NCI-H2196 (cell line): ENCODE measurements around the gene FCRLA.
"Not testable (repeated sequence)": the region's sequence is repeated elsewhere in the genome, so short reads cannot be mapped to it uniquely, and the experiment has no call there.

Source experiments
- DNase-seq: peaks from one replicate; lab custom pipeline; 2025; ENCODE audit not compliant: unreplicated experiment; lab: John Stamatoyannopoulos, UW

The FCRLA gene

GRCh38 chr1:161702250-161702649 is 4.8 kb upstream of the FCRLA start:
- no peak for DNase-seq

DNA sequence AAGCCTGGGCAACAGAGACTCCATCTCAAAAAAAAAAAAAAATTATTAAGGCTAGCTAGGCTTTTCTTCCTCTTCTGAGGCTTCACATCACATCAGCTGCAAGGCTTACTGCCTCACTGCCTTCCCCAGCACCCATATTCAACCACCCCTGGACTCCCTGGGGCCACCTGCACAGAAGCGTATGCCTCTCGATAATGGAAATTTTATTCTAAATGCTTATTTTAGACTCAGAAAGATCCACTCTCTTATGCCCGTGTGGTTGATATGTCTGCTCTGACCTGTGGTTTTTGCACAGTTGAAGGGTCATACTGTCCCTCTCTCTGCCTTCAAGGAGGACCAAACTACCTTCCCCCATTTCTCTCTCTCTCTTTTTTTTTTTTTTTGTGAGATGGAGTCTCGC is 1.5 kb upstream of the FCRLA start:
- DNase-seq = no peak

DNA sequence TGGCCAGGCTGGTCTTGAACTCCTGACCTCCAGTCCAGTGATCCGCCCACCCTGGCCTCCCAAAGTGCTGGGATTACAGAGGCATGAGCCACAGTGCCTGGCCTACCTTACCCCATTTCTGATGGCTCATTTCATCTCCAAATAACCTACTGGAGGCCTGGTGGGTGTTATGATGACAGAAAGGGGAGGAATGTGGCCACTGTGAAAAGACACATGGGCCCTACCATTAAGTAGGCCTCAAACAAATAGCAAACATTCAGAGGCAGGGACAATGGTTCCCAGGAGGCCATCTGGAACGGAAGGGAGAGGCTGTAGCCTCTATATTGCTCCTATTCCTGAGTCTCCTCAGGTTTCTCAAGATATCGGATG is 932 bp upstream of the FCRLA start:
- no peak for DNase-seq

DNA sequence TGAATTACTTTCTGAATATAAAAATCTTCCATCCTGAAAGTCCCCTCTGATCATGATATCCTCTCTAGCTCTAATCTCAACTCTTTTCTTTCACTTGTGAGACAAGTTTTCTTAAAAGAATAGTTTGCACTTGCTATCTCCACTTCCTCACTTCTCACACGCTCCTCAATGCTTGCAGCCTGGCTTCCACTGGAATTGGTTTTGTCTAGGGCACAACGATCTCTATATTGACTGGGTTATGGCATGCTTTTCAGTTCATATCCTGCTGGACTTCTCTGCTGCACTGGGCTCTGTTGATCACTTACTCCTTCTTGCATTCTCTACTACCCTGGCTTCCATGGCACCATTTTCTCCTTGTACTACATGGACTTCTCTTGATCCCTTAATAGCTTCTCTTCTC is 474 bp downstream of the FCRLA start:
- no peak for DNase-seq

GRCh38 chr1:161709373-161709772 is 2.3 kb downstream of the FCRLA start:
- no peak for DNase-seq

- no peak for DNase-seq
Observed at GRCh38 chr1:161710560-161710959, 3.5 kb downstream of the FCRLA start.

DNA sequence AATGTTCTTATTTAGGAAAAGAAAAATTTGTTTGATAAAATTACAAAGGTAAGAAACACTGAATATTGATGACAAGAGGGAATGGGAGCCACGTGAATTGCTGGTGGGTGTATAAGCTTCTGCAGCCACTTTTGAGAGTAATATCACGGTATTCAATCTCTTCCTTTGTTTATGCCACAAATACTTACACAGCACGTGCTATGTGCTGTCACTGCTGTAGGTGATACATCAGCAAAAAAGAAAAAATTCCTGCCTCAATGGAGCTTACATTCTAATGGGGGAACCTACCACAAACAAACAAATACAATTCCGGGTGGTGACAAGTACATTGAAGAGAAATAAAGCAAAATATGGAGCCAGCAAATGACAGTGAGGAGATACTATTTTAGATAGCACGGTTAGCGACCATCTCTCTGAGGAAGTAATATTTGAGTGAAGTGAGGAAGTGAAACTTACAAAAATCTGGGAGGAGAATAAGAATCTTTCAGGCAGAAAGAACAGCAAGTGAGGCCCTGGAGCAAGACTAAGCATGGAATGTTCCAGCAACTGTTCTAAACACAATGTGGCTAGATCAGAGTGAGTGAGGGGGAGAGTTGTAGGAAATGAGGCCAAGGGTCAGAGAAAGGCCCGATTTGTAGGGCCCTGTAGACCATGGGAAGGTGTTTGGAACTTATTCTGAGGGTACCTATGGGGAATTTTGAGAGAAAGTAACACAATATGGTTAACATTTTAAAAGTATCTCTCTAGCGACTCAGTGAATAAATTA is 11.7 kb downstream of the FCRLA start:
- no peak for DNase-seq

DNA sequence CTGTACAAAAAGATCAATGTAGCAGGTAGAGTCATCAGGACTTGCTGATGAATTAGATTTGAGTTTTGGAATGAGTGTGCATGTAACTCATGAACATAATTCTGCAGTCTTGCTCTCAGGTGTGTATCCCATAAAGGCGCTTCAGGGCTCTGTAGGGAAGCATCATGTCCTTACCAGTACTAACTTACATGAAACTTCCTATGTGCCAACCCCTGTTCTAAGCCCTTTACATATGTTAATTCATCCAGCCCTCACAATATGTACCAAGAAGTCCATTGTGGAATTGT is 12.2 kb downstream of the FCRLA start:
- DNase-seq = no peak

- no peak for DNase-seq
Observed at GRCh38 chr1:161720422-161720821, 13.4 kb downstream of the FCRLA start.

- no peak for DNase-seq
Observed at GRCh38 chr1:161720956-161721737, 14.1 kb downstream of the FCRLA start, which contains the start of gene FCRLB. Gene FCRLB (plus strand): TSS chr1:161721544. CDS start chr1:161722673, 1,129 bp downstream.

DNA sequence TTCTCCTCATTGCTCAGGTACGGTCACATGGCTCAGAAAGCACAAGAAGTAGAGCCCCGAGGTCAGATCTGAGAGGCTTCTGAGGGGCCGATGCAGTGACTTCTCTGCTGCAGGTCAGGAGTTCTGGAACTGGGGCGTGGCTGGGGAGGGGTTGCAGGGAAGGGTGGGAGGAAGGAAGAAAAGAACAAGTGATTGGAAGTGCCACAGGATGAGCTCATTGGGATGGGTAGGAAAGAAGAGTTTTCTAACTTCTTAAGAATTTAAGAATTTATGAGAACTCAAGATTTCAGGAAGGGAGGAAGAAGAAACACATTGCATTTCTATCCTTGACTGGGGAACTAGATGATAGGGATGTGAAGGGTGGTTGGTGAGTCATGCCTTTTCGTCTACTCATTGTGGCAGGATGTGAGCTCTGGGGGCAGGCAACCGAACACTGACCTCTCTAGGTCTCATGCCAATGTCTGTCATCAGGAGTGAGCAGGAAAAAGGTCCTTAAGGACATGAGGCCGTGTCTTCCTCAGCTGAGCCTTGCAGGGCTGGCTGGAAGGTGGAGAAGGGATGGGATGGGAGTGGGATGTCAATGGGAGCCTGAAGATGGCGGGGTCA is 14.8 kb downstream of the FCRLA start:
- DNase-seq = no peak

DNA sequence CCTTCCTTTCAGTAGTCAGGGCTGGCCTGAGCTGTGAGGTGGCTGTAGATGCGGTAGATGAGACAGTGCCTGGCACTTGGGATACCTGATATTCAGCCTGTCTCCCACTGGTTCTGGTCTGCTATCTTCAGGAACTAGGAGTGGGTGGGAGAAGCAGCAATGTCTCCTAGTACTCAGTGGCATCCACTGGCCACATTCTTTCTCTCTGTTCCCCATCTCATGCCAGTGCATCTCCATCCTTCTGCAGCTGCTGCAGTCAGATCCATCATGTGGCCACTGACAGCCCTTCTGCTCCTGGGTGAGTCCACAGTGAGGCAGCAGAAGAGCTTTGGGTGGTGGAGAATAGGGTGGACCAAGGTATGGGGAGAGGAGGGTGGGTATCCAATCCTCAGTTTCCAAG is 15.4 kb downstream of the FCRLA start:
- no peak for DNase-seq

DNA sequence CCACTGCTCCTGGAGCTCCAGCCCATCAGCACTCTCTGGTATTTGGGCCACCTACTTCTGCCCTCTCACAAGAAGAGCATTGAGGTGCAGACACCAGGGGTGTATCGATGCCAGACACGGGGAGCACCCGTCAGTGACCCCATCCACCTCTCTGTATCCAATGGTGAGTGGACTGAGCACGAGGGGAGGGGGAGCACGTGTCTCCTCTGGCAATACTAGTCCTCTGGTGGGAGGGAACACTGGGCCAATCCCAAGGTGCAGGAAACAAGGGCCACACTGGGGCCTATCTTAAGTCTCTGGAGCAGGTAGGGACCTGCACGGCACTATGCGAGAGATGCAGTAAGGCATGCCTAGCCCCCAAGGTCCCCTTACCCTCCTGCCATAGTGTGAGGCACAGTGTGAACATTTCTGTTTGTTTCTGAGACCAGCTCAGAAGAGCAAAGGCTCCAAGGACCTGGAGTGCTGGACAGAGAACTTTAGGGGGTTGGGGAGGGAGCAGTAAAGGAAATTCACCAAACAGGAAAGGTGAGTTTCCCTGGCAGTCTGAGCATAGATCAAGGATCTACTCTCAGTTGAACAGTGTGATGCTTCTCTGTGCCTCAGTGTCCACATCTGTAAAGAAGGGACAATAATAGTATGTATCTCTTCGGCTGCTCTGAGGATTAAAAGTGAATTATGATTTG is 16.6 kb downstream of the FCRLA start:
- DNase-seq = no peak

GRCh38 chr1:161725258-161725907 is 18.4 kb downstream of the FCRLA start:
- not testable (repeated sequence) for DNase-seq

DNA sequence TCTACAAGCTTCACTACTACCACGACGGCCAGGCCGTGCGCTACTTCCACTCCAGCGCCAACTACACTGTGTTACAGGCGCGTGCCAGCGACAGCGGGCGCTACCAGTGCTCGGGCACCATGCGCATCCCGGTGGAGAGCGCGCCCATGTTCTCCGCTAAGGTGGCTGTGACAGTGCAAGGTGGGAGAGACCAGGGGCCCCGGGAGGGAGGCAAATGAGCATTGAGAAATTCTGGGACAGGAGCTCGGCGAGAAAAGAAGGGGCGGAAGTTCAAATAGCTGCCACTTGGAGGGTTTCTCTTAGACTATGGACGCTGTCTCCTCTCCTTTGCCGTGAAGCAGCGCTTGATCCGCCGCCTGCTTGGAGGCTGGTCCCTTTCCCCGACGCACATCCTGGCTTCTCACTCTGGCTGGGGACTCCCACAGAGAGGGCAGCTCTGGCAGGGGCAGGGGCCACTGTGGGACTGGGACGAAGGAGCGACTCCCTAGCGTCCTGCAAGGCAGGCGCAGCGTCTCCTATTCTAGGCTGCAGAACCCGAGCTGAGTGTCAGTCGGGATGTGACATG is 19.0 kb downstream of the FCRLA start:
- peak; percentile 32 for DNase-seq

DNA sequence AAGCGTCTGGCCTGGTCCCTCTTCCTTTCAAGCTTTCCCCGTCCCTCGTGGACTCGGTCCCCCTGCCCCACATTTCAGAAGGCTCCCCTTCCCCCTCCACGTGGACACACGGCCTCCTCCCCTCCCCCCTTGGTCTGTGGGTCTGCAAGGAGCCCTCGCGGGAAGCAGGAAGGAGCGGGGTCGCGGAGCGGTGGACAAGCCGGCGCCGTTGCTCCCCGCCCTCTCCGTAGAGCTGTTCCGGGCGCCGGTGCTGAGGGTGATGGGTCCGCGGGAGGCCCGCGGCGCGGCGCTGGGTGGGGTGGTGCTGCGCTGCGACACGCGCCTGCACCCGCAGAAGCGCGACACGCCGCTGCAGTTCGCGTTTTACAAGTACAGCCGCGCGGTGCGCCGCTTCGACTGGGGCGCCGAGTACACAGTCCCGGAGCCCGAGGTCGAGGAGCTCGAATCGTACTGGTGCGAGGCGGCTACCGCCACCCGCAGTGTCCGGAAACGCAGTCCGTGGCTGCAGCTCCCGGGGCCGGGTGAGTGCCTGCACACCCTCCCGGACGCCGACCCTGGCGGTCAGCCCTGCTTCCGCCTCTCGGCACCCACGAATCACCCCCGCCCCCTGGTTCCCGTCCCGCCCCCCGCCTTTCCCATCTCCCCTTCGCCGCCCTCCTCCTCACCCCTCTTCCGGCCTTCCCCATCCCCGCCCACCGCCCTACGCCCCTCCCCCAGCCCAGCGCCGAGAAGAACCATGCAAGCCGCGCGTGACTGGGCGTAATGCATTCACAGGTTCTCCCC is 19.6 kb downstream of the FCRLA start:
- peak; percentile 32 for DNase-seq

GRCh38 chr1:161727256-161727924 is 20.4 kb downstream of the FCRLA start:
- no peak for DNase-seq

DNA sequence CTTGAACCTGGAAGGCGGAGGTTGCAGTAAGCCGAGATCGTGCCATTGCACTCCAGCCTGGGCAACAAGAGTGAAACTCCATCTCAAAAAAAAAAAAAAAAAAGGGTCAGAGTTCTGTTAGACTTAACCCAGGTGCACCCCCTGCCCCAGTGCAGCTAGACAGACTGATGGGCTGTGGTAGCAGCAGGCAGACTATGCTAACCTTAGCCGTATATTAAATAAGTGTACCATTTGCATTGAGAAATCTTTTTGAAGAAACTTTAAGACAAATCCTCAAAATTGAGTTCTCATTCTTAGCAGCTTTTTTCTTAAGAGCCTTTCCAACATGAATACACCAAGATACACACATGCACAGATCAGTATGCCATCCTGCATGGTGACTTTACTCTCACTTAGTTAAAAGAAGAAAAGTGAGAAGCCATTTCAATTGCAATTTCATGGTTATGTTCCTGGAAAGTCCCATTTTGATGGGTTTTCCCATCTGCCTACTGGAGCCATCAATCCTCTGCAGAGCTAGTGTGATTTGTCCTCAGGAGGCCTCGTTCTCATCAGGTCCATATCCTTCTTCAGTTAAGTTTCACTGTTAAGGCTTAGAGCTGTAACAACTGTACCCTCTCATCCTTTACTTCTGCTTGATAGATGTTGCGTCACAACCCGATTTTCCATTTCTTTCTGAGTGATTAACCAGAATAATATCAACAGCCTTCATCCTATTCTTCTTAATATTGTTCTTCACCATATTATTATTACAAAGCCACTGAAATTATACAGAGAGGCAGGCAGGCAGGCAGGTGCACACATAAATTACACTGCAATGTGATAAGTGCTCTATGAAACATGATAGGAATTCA is 21.6 kb downstream of the FCRLA start:
- no peak for DNase-seq
